ENCODE results near the gene SLC44A4.
A peak's percentile ranks its signal among the peaks of the same experiment; 100 is the strongest.
"Not testable (repeated sequence)": the region's sequence is repeated elsewhere in the genome, so short reads cannot be mapped to it uniquely, and the experiment has no call there.

The SLC44A4 gene

GRCh38 chr6:31869343-31869742, 9.5 kb downstream of the SLC44A4 start:
- no peak for DNase-seq (ENCODE audit: low read depth, low spot score)
- H3K4me3 ChIP-seq (ENCODE audit: low read depth, low read length) = no peak overlapping the region
- TF ChIP-seq CTCF (IDR thresholded peaks at IDR 0.05; ENCODE audit: low read depth, low read length) = no peak
- in situ Hi-C loops (cut with HindIII; ENCODE audit: low sequenced_read_pairs) = no loop called here

GRCh38 chr6:31868658-31868971, 10.2 kb downstream of the SLC44A4 start:
- H3K4me3 ChIP-seq (ENCODE audit: low read depth, low read length); DNase-seq (ENCODE audit: low read depth, low spot score); in situ Hi-C loops (cut with HindIII; ENCODE audit: low sequenced_read_pairs): not testable (repeated sequence)

- in situ Hi-C loops (cut with HindIII; ENCODE audit: low sequenced_read_pairs) = no loop called here
- no peak overlapping the region for H3K4me3 ChIP-seq (ENCODE audit: low read depth, low read length)
- TF ChIP-seq CTCF (IDR thresholded peaks at IDR 0.05; ENCODE audit: low read depth, low read length) = no peak
- DNase-seq (ENCODE audit: low read depth, low spot score) = peak; percentile 14
Measured at GRCh38 chr6:31865205-31866118, 13.3 kb downstream of the SLC44A4 start.

- TF ChIP-seq CTCF (IDR thresholded peaks at IDR 0.05; ENCODE audit: low read depth, low read length) = no peak
- in situ Hi-C loops (cut with HindIII; ENCODE audit: low sequenced_read_pairs) = no loop called here
Measured at GRCh38 chr6:31864818-31865204, 14.0 kb downstream of the SLC44A4 start.

GRCh38 chr6:31864123-31864562, 14.7 kb downstream of the SLC44A4 start:
- not testable (repeated sequence) for DNase-seq (ENCODE audit: low read depth, low spot score)
- peak overlapping the region; percentile 65 for H3K4me3 ChIP-seq (ENCODE audit: low read depth, low read length)

More at GRCh38 chr6:31864818-31865204, 14.0 kb downstream of the SLC44A4 start:
- no peak overlapping the region for H3K4me3 ChIP-seq (ENCODE audit: low read depth, low read length)
- DNase-seq (ENCODE audit: low read depth, low spot score) = no peak

GRCh38 chr6:31862344-31863235, 16.2 kb downstream of the SLC44A4 start, which contains the start of gene NEU1:
Gene NEU1 (minus strand): TSS chr6:31862821. CDS start chr6:31862776, 45 bp downstream.
- DNase-seq (ENCODE audit: low read depth, low spot score) = peak; percentile 100
- in situ Hi-C loops (cut with HindIII; ENCODE audit: low sequenced_read_pairs) = no loop called here
- H3K4me3 ChIP-seq (ENCODE audit: low read depth, low read length) = peak within 1 kb of the TSS; percentile 93
- TF ChIP-seq CTCF (IDR thresholded peaks at IDR 0.05; ENCODE audit: low read depth, low read length) = no peak

More at GRCh38 chr6:31864123-31864562, 14.7 kb downstream of the SLC44A4 start:
- in situ Hi-C loops (cut with HindIII; ENCODE audit: low sequenced_read_pairs) = not testable (repeated sequence)

GRCh38 chr6:31861919-31862343, 16.9 kb downstream of the SLC44A4 start:
- TF ChIP-seq CTCF (IDR thresholded peaks at IDR 0.05; ENCODE audit: low read depth, low read length) = no peak
- DNase-seq (ENCODE audit: low read depth, low spot score) = no peak
- H3K4me3 ChIP-seq (ENCODE audit: low read depth, low read length) = peak overlapping the region; percentile 93
- in situ Hi-C loops (cut with HindIII; ENCODE audit: low sequenced_read_pairs) = no loop called here
